Glomerular visceral epithelial cell (primary cell): ENCODE measurements around the gene CDH11.

Experiments used
- DNase-seq: peaks from one replicate; pipeline ENCODE4 v3.0.0-alpha.2; 2016; ENCODE audit errors: extremely low spot score

The CDH11 gene

DNA sequence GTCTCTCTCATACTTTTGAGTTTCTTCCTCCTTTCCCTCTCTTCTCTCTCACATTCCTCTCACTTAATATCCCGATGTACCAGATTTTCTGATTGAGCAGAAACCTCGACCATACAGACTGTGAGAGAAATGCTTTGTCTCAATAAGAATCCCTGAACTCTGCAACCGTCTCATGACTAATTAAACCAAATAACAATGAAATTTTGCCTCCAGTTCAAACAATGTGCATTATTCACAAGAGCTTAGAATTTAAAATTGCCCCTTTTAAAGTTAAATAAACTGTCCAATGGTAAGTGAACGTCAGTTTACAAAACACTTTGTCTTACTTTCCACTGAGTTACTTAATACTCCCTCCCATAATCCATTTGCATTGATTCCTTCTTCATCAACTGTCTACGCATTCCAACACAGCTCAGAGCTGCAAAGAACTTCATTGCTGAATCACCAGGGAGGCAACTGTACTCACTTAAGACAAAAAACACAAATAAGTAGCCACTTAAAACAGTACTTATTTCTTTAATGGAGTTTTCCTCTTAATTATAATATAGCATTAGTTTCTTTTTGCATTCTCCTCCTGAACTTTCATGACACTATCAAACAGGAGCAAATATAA is 4.9 kb downstream of the CDH11 start:
- no peak for DNase-seq

DNA sequence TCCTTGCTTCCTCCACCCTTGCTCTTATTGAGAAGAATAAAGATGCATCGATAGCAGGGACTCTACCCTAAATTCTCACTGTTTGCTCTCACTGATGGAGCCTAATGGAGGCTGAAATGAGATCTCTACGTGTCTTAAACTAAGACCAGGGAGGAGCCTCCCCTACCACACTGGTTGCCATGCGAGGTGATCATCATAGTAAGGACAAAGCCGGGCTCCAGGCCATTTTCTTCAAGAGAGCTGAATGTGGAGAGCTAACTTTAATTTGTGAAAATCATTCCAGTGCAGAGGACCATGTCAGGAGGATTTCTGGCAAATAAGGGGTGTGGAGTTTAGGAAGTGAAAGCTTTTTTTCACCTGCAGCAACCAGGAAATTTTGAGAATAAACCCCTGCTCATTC is 5.6 kb downstream of the CDH11 start:
- DNase-seq = no peak

- no peak for DNase-seq
Measured at GRCh38 chr16:65114527-65114926, 7.3 kb downstream of the CDH11 start.

DNA sequence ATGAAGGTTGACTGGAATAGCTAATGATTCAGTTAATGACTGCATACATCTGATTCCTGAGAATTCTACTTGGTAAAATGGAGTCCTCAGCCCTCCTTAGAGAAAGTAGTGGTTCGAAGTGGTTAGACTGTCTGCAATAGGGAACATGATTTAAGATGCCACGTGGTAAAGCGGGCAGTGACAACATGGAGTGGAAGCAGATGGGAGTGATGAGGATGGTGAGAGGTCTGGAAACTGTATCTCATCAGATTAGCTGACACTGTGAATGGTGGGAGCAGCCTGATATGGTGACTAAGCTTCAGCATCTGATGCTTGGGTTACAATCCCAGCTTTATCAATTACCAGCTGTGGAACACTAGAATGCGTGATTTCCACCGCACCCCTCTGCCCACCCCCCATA is 8.4 kb downstream of the CDH11 start:
- DNase-seq = no peak

DNA sequence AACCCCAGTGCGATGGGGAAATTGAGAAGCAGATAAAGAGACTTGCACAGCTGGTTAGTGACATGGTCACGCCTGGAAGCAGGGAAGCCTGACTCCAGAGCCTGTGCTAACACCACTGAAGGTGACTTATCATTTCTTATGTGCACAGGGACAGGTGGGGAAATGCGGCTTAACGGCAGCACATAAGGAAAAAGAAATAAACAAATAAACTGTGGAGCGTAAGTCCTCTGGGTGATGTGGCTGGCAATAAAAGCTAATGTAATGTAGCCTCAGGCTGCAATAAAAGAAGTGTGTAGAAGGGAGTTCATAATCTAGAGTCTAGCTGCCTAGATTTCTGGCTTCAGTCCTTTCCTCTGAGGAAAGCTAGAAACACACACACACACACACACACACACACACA is 10.6 kb downstream of the CDH11 start:
- no peak for DNase-seq

DNA sequence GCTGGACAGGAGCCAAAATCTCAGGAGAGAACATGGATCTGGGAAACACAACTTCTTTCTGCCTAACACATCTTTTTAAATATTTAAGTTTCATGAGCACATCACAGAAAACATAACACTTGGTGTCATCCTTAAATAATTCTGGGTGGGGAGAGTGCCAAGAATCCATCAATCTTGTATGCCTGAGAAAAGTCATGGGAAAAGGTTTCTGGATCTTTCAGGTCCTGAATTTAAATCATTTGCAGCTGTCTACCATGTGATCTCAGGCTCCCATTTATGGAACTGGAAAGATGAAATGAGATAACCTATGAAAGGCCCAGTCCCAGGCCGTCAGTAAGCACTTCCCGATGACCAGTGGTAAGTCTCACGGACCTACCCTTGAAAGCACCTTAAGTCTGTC is 15.1 kb downstream of the CDH11 start:
- no peak for DNase-seq

DNA sequence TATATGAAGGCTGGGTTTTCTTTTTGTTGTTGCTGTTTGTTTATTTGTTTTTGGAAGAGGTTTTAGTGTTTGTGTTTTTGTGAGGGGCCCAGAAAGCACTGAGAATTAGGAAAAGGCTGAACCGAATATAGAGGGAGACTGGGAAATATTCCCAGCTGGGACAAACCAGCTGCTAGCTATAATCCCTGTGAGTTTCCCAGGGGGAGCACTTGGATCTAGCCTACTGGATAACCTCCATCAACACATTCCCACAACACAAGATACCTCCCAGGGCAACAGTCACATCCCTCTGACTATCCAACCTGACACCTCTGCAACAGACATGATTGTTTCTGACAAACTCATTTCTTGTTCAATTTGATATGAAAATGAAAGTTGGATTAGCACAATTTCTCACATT is 16.7 kb downstream of the CDH11 start:
- no peak for DNase-seq

GRCh38 chr16:65104471-65104870 is 17.4 kb downstream of the CDH11 start:
- DNase-seq = no peak

GRCh38 chr16:65102326-65102725 is 19.5 kb downstream of the CDH11 start:
- DNase-seq = no peak

- no peak for DNase-seq
Measured at GRCh38 chr16:65101009-65101408, 20.9 kb downstream of the CDH11 start.

- DNase-seq = no peak
Measured at GRCh38 chr16:65099607-65100006, 22.3 kb downstream of the CDH11 start.

DNA sequence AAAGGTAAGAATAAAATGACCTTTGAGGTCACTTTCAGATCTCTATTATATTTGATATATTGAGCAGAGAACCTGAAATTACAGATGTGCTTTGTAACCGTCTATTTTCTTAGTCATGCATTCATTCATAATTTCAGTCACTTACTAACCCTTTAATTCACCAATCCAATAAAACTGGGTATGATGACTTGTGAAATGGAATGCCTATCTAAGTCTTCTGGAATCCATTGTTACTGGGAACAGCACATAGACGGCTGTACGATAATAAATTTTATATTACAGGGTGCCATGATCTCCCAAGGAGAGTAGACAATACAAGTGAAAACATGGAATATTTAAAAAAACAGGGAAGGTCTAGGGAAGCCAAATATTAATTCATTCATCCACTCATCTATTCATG is 22.9 kb downstream of the CDH11 start:
- no peak for DNase-seq

- DNase-seq = no peak
Measured at GRCh38 chr16:65097296-65097695, 24.6 kb downstream of the CDH11 start.

GRCh38 chr16:65095906-65096305 is 26.0 kb downstream of the CDH11 start:
- DNase-seq = no peak

GRCh38 chr16:65095090-65095728 is 26.7 kb downstream of the CDH11 start:
- DNase-seq = no peak

- no peak for DNase-seq
Measured at GRCh38 chr16:65094009-65094408, 27.9 kb downstream of the CDH11 start.

- peak; percentile 32 for DNase-seq
Measured at GRCh38 chr16:65083164-65083857, 38.6 kb downstream of the CDH11 start.

DNA sequence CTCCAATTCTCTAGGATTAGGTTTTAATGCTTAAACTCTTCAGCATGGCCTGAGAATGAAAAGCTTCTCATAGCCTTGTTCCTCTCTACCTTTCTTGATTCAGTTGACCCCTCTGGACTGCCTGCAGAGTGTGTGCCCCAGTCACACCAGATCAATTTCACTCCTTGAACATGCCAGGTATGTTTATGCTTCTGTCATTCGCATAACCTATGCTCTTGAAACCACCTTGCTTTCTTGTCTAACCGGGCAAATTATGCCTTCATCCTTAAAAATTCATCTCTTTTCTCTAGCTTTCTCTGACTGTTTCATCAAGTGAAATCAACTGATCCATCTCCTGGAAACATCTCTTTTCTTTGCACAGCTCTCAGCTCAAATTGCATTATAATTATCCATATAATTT is 42.3 kb downstream of the CDH11 start:
- DNase-seq = no peak

GRCh38 chr16:65077181-65077580 is 44.7 kb downstream of the CDH11 start:
- DNase-seq = no peak

- no peak for DNase-seq
Measured at GRCh38 chr16:65075877-65076276, 46.0 kb downstream of the CDH11 start.

DNA sequence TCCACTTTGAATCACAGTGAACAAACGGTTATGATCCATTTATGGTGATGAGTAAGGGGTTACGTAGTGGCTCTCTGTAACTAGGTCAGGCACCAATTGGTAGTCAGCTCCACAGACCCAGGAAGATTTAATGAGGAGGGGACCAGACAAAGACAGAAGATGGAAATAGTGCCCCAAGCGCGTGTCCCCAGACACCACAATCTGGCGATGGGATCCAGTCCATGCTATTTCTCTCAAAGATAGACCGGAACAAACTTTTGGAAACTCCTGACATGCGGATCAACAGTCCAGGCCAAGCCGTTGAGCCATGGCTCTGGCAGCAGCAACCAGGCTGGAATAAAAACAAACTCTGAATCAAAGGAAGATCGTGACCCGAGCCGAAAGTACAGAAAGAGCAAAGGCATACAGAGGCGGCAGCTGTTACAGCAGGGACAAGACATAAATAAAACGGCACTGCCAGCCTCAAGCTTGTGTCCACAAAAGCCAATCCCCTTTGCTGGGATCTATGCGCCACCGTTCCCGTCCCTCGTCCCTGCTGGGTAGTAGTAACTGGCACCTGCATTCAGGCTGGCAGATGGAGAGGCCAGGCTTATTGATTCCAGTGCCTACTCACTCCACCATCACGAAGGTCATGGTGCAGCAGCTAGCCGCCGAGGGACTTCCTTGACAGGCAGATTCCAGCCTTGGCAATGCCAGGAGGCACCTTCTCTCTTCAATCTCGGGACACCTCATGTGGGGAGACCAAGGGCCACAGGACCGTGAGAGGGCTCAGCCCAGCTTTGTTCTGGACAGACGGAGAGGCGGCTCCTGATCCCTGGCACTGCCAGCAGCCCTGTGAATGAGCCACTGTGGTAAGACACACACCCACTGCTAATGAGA is 50.2 kb downstream of the CDH11 start:
- DNase-seq = no peak

- peak; percentile 84 for DNase-seq
Measured at GRCh38 chr16:65070831-65071432, 50.9 kb downstream of the CDH11 start.
